Dermis blood vessel endothelial cell (primary cell): ENCODE data around the gene MAOB. TPM values are rescaled to one million over a fixed set of nuclear protein-coding genes. Genes with fewer than 3 reads are reported as not detected.
"Not testable (repeated sequence)": the region's sequence is repeated elsewhere in the genome, so short reads cannot be mapped to it uniquely, and the experiment has no call there.

Source experiments
- DNase-seq: peaks from one replicate; pipeline ENCODE4 v3.0.0; 2010
- total RNA-seq: library from RNA; depleted of rRNA; stranded (reverse); fragments of >200 nt; gene quantifications from 2 replicates; pipeline ENCODE4 v1.2.3, GENCODE V29; 2014

Gene MAOB
- 0.23 TPM in 1 of 2 replicates, not detected in the other for total RNA-seq

- DNase-seq, result peak; percentile 2
Measured at GRCh38 chrX:43882294-43882681, at the start of gene MAOB. MAOB (minus strand) TSS chrX:43882450; CDS start chrX:43882299, 151 bp downstream.

- DNase-seq, result not testable (repeated sequence)
Measured at GRCh38 chrX:43922032-43922431, 39.8 kb upstream of the MAOB start.

GRCh38 chrX:43910772-43911171, 28.5 kb upstream of the MAOB start:
- not testable (repeated sequence) for DNase-seq

- DNase-seq, result no peak
Measured at GRCh38 chrX:43910012-43910411, 27.8 kb upstream of the MAOB start.

- DNase-seq, result no peak
Measured at GRCh38 chrX:43909141-43909540, 26.9 kb upstream of the MAOB start.

- no peak for DNase-seq
Measured at GRCh38 chrX:43899878-43900815, 17.9 kb upstream of the MAOB start.

GRCh38 chrX:43898406-43899035, 16.3 kb upstream of the MAOB start:
- no peak for DNase-seq

- no peak for DNase-seq
Measured at GRCh38 chrX:43897290-43897689, 15.0 kb upstream of the MAOB start.

- DNase-seq, result no peak
Measured at GRCh38 chrX:43892336-43892870, 10.2 kb upstream of the MAOB start.

- DNase-seq, result no peak
Measured at GRCh38 chrX:43885617-43886016, 3.4 kb upstream of the MAOB start.

- no peak for DNase-seq
Measured at GRCh38 chrX:43881410-43882293, 598 bp downstream of the MAOB start.

GRCh38 chrX:43880425-43880824, 1.8 kb downstream of the MAOB start:
- no peak for DNase-seq

- DNase-seq, result no peak
Measured at GRCh38 chrX:43878906-43879526, 3.2 kb downstream of the MAOB start.

- DNase-seq, result no peak
Measured at GRCh38 chrX:43876680-43877079, 5.6 kb downstream of the MAOB start.

GRCh38 chrX:43870758-43871419, 11.4 kb downstream of the MAOB start:
- DNase-seq, result no peak

- DNase-seq, result no peak
Measured at GRCh38 chrX:43870011-43870410, 12.2 kb downstream of the MAOB start.

- DNase-seq, result no peak
Measured at GRCh38 chrX:43868791-43869190, 13.5 kb downstream of the MAOB start.

GRCh38 chrX:43866423-43866822, 15.8 kb downstream of the MAOB start:
- no peak for DNase-seq

GRCh38 chrX:43865791-43866190, 16.5 kb downstream of the MAOB start:
- no peak for DNase-seq

- no peak for DNase-seq
Measured at GRCh38 chrX:43862434-43862833, 19.8 kb downstream of the MAOB start.

GRCh38 chrX:43861750-43862149, 20.5 kb downstream of the MAOB start:
- no peak for DNase-seq
